H7 (cell line): ENCODE results near the gene MYBPC2. TPM values are rescaled to one million over a fixed set of nuclear protein-coding genes. Genes with fewer than 3 reads are reported as not detected.
A peak's percentile ranks its signal among the peaks of the same experiment; 100 is the strongest.

ENCODE experiments used
- DNase-seq: peaks from one replicate; pipeline ENCODE4 v3.0.0; 2012
- H3K27me3 ChIP-seq: 2 replicates; pipeline ENCODE4 v1.6.0; 2011; ENCODE audit warnings: mild to moderate bottlenecking, low read length; ENCODE audit not compliant: control insufficient read depth, insufficient read depth
- H3K36me3 ChIP-seq: replicated peaks from 2 replicates; pipeline ENCODE4 v1.5.1; 2011; ENCODE audit warnings: low read length; ENCODE audit not compliant: control insufficient read depth, insufficient read depth
- H3K4me3 ChIP-seq: 2 replicates; pipeline ENCODE4 v1.5.1; 2011; ENCODE audit warnings: low read depth, mild to moderate bottlenecking, control low read depth, low read length, moderate library complexity; ENCODE audit not compliant: insufficient read depth
- total RNA-seq: library from RNA; depleted of rRNA; stranded (reverse); fragments of >200 nt; shearing (Covaris generic); gene quantifications from 2 replicates; pipeline ENCODE4 v1.2.3, GENCODE V29; 2014

MYBPC2 gene
- total RNA-seq, 1 experiment from 2014 or later = 0.24 TPM

DNA sequence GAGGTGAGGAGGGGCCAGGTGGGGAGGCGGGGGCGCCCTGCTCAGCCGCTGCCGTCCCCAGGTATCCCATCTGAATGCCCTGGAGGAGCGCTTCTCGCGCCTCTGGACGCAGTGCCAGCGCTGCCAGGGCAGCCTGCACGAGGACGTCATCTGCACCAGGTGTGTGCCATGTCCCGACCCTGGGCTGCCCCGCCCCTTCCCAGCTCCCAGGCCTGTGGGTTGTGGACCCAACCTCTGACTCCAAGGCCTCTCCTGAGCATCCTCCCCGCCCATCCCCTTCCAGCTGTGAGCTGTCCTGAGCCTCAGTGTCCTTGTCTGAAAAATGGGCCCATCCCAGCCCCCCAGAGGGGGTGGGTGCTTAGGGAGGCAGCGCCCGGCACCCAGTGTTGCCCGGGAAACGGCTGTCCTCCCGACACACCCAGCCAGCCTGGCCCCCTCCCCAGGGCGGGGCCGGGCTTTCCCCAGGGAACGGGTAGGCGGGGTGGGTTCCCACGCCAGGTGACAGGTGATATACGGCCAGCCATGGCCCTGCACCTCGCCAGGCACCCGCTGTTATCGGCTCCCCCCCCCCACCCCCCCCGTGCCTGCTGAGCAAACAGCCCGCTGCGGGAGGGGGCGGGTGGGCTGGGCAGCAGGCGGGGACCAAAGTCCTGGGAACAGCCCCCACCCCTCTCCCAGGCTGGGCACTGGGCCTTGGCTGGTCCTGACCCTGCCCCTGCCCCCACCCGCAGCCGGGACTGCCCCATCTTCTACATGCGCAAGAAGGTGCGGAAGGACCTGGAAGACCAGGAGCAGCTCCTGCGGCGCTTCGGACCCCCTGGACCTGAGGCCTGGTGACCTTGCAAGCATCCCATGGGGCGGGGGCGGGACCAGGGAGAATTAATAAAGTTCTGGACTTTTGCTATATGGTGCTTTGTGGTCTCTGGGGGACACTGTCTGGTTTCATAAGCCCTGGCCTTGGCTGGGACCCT is 15.3 kb upstream of the MYBPC2 start:
- H3K36me3 ChIP-seq = peaks cover under 1% of the 10 kb centered on the region
- H3K27me3 ChIP-seq = peaks cover 8% of the 10 kb centered on the region
- peak; percentile 77 for DNase-seq
- H3K4me3 ChIP-seq = no peak overlapping the region

DNA sequence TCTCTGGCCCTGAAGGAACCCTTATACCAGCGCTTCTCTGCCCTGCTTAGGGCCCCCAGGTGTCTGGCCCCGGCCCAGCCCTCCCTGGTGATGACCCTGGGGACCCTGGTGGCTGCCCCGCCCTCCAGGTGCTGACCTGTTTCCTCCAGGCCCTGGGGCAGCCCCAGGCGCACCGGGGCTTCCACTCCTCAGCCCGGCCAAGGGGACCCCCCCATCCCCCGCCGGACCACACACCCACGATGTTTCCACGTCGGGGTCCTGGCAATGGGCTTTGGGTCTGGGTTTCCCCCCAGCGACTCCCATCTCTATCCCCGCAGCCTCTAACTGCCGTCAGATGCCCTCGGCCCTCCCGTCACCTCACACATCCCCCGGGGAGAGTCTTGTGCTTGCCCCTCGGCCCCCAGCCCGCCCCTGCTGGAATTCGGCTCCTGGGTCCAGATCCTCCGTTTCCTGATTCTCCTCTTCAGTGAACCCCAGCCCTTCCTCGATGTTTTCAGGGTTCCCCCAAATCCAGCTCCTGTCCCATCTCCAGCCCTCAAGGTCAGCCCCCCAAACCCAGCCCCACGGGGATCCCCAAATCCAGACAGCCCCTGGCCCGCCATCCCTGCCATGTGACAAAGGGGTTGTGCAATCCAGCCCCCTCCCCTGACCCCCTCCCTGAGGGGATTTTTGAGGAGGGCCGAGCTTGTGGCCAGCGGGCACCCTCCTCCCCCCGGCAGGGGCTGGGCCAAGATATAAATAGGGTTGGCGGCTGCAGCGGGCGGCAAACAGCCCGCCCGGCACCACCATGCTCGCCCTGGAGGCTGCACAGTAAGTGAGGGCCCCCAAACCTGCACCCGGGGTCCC is 14.3 kb upstream of the MYBPC2 start, which contains the start of gene SPIB:
Gene SPIB, plus strand, starts transcription at position 763 of the 846 bp plus-strand sequence. Its CDS starts 25 bp downstream, at position 788.
- Histone ChIP-seq H3K27me3 (peaks cover 8% of the 10 kb centered on the region), H3K4me3 (peak within 1 kb of the TSS; percentile 58), H3K36me3 (peaks cover 4% of the 10 kb centered on the region)
- DNase-seq = peak; percentile 88

DNA sequence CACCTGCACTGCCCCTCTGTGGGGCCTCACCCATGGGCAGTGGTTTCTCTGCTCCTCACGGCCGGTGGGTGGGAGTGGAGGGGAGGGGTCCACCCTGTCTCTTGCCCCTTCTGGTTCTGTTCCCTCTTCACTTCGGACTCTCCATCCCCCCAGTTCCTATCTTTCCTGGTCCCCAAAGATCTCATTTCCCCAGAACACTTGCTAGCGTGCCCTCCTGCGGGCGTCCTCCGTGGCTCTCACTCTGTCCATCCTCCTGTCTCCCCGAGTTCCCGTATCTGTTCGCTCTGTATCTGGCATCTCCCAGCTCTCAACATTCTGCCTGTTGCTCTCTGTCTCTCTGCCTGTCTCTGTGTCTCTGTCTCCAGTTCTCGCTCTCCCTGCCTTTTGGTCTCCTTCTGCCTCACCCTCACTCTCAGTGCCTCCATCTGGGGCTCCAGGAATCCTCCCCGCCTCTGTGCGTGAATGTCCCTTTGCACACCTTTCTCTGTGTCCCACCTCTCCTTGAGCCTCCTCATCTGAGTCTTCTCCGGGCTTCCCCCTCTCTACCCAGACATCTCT is 13.6 kb upstream of the MYBPC2 start:
- peak overlapping the region; percentile 58 for H3K4me3 ChIP-seq
- H3K36me3 ChIP-seq = peaks cover 4% of the 10 kb centered on the region
- DNase-seq = no peak
- H3K27me3 ChIP-seq = peaks cover 8% of the 10 kb centered on the region

DNA sequence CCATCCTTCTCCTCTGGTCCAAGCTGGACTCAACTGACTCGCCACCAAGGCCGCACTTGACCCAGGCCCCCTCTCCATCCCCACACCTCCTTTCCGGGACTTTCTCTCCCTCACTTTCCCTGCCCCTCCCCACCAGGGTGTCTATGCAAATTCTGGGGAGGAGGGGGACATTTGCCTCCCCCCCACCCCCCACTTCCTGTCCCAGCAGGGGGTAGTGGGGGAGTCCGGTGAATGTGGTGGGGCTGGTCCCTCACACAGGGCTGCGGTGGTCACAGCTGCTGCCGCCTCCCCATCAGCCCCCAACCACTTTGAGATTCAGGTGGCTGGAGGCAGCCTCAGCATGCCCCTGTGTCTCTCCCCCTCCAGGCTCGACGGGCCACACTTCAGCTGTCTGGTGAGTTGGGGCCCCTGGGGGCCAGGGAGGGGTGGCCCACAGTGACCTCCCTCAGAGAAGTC is 13.1 kb upstream of the MYBPC2 start:
- peaks cover 8% of the 10 kb centered on the region for H3K27me3 ChIP-seq
- peak; percentile 85 for DNase-seq
- peaks cover 4% of the 10 kb centered on the region for H3K36me3 ChIP-seq
- peak overlapping the region; percentile 58 for H3K4me3 ChIP-seq

DNA sequence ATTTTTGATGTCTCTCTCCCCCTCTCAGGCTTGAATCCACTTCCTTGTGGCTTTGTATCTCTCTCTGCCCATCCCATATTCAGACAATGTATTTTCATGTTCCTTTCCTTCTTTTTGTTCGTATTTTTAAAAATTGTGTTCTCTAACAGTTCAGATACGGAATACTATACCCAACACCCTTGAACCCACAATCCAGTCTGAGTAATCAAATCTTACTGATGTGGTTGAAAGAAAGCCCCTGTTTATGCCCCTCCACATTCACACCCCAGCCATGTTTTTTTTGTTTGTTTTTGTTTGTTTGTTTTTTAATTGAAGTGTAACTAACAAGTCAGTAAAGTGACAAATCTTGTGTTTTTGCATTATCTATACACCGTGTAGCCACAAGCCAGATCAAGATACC is 12.6 kb upstream of the MYBPC2 start:
- Histone ChIP-seq H3K36me3 (peaks cover 4% of the 10 kb centered on the region), H3K4me3 (peak overlapping the region; percentile 58; the same call in 1 of the 2 replicates), H3K27me3 (peaks cover 8% of the 10 kb centered on the region)
- DNase-seq = no peak

DNA sequence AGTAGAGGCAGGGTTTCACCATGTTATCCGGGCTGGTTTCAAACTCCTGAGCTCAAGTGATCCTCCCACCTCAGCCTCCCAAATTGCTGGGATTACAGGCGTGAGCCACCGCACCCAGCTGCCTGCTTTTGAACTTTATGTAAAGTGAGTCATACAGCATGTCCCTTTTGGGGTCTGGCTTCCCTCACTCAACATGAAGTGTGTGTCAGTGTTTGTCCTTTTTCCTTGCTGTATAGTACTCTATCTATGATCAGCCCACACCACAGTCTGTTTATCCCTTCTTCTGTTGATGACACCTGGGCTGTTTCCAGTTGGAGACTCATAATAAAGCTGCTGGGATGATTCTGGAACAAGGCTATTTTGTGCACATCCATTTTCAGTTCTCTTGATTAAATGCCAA is 11.9 kb upstream of the MYBPC2 start:
- DNase-seq = no peak
- Histone ChIP-seq H3K4me3 (no peak overlapping the region), H3K27me3 (peaks cover 8% of the 10 kb centered on the region), H3K36me3 (peaks cover 4% of the 10 kb centered on the region)

DNA sequence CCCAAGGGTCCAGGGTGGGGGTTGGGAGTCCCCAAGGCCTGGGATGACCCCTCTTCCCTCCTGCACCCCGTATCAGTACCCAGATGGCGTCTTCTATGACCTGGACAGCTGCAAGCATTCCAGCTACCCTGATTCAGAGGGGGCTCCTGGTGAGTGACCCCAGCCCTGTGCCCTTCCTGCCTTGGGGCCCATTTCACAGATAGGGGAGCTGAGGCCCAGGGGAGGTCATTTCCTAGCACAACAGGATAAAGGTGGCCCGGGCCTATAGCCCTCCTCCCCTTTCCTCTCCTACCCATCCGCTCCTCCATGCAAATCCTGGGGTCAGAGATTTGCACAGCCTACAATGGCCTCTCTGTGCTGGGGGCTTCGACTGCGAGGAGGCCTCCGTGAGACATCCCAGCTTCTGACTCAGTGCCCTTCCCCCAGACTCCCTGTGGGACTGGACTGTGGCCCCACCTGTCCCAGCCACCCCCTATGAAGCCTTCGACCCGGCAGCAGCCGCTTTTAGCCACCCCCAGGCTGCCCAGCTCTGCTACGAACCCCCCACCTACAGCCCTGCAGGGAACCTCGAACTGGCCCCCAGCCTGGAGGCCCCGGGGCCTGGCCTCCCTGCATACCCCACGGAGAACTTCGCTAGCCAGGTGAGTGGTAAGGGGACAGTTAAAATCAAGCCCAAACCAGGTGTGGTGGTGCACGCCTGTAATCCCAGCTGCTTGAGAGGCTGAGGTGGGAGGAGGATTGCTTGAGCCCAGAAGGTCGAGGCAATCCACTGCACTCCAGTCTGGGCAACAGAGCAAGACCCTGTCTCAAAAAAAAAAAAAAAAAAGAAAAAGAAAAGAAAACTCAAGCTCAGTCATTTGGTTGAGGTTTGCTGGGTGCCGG is 10.1 kb upstream of the MYBPC2 start:
- Histone ChIP-seq H3K36me3 (peaks cover 4% of the 10 kb centered on the region), H3K4me3 (no peak overlapping the region), H3K27me3 (peaks cover 8% of the 10 kb centered on the region)
- peak; percentile 45 for DNase-seq

DNA sequence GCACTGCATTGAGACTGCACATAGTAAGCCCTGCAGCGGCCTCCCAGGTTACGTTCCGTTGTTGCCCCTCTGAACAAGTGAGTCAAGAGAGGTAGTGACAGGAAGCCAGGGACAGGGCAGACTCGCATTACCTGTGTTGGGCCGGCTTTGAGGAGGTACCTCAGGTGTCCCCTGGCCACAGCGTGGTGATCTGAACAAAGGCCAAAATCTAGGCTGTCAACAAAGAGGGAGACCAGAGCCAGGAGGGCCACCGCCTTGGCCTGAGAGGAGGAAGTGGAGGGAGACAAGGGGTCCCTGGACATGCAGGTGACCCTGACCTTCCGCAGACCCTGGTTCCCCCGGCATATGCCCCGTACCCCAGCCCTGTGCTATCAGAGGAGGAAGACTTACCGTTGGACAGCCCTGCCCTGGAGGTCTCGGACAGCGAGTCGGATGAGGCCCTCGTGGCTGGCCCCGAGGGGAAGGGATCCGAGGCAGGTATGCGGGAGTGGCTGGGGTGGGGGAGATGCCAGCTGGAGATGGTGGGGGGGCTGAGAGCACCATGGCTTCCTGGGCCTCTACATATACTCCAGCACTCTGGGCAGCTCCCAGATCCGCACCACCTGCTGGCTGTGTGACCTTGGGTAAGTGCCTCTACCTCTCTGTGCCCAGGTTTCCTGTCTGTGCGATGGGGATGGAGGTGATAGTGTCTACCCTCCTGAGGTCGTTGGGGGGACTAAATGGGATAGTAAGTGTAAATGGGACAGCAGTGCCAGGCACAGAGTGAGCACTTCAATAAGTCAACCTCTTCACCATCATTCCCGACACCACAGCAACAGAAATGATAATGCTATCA is 9.2 kb upstream of the MYBPC2 start:
- no peak overlapping the region for H3K4me3 ChIP-seq
- no peak for DNase-seq
- H3K27me3 ChIP-seq = peaks cover 12% of the 10 kb centered on the region
- H3K36me3 ChIP-seq = peaks cover 4% of the 10 kb centered on the region

DNA sequence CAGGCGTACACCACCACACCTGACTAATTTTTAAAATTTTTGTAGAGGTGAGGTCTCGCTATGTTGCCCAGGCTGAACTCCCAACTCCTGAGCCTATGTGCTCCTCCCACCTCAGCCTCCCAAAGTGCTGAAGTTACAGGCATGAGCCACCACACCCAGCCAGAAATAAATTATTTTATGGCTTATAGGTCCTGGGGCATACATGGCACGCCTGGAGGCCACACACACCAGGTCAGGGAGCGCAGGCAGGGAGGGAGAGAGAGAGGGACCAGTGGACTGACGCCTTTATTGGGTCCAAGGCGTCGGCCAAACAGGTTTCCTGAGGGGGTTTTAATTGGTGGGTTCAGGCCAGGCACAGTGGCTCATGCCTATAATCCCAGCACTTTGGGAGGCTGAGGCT is 7.1 kb upstream of the MYBPC2 start:
- no peak overlapping the region for H3K4me3 ChIP-seq
- no peak for DNase-seq
- H3K36me3 ChIP-seq = peaks cover 4% of the 10 kb centered on the region
- peaks cover 17% of the 10 kb centered on the region for H3K27me3 ChIP-seq

DNA sequence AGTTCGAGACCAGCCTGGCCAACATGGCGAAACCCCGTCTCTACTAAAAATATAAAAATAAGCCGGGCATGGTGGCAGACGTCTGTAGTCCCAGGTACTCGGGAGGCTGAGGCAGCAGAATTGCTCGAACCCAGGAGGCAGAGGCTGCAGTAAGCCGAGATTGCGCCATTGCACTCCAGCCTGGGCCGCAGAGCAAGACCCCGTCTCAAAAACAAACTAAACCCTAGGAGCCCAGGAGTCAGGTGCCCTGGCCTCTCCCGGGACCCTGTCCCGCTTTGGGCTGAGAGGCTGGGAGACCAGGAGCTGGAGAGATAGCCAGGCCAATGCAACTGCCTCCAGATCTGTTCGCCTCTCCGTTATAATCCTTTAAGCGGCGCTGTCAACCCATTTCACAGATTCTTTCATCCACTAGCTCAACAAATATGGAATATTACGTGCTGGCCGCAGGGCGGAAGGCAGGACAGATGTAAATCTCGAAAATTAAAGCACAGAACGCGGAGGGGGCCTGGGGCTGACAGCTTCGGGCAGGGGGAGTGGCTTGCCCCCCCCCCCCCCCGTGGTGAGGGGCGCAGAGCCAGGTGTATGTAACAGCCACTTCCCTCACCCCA is 5.3 kb upstream of the MYBPC2 start:
- peaks cover 3% of the 10 kb centered on the region; the same call in 1 of the 2 replicates for H3K36me3 ChIP-seq

DNA sequence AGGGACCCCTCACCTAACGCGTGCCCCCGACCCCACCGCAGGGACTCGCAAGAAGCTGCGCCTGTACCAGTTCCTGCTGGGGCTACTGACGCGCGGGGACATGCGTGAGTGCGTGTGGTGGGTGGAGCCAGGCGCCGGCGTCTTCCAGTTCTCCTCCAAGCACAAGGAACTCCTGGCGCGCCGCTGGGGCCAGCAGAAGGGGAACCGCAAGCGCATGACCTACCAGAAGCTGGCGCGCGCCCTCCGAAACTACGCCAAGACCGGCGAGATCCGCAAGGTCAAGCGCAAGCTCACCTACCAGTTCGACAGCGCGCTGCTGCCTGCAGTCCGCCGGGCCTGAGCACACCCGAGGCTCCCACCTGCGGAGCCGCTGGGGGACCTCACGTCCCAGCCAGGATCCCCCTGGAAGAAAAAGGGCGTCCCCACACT is 4.7 kb upstream of the MYBPC2 start:
- DNase-seq = peak; percentile 87
- peaks cover 2% of the 10 kb centered on the region; the same call in 1 of the 2 replicates for H3K36me3 ChIP-seq
- H3K27me3 ChIP-seq = peaks cover 20% of the 10 kb centered on the region
- peak overlapping the region; percentile 28 for H3K4me3 ChIP-seq

More for the DNA sequence above, 5.3 kb upstream of the MYBPC2 start:
- DNase-seq = no peak
- H3K4me3 ChIP-seq = peak overlapping the region; percentile 28
- peaks cover 20% of the 10 kb centered on the region for H3K27me3 ChIP-seq

DNA sequence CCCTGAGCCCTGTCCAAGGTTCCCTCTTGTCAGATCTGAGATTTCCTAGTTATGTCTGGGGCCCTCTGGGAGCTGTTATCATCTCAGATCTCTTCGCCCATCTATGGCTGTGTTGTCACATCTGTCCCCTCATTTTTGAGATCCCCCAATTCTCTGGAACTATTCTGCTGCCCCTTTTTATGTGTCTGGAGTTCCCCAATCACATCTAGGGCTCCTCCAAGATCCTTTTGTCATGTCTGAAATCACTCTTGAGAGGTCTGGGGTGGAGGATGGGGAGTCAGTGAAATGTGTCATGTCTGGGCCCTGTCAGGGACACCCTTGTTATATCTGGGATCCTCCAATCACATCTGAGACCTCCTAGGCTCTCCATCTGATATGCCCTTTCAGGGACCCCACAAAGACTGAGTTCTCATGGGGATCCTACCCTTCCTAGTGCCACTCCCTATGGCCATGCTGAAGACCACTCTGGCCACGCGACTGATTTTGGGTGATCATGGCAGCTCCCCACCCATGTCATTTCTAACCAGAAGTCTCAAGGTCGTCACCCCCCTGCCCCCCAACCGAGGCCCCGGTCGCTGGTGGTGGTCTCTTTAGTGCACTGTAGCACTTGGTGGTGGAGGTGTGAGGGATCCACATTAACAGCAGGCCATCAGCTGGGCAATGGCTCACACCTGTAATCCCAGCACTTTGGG is 3.8 kb upstream of the MYBPC2 start:
- H3K4me3 ChIP-seq = no peak overlapping the region
- no peak for DNase-seq
- peaks cover 20% of the 10 kb centered on the region for H3K27me3 ChIP-seq
- H3K36me3 ChIP-seq = no peaks in the 10 kb centered on the region
